ENCODE data around the gene NCAM2.

- TF ChIP-seq, protein P1, sequence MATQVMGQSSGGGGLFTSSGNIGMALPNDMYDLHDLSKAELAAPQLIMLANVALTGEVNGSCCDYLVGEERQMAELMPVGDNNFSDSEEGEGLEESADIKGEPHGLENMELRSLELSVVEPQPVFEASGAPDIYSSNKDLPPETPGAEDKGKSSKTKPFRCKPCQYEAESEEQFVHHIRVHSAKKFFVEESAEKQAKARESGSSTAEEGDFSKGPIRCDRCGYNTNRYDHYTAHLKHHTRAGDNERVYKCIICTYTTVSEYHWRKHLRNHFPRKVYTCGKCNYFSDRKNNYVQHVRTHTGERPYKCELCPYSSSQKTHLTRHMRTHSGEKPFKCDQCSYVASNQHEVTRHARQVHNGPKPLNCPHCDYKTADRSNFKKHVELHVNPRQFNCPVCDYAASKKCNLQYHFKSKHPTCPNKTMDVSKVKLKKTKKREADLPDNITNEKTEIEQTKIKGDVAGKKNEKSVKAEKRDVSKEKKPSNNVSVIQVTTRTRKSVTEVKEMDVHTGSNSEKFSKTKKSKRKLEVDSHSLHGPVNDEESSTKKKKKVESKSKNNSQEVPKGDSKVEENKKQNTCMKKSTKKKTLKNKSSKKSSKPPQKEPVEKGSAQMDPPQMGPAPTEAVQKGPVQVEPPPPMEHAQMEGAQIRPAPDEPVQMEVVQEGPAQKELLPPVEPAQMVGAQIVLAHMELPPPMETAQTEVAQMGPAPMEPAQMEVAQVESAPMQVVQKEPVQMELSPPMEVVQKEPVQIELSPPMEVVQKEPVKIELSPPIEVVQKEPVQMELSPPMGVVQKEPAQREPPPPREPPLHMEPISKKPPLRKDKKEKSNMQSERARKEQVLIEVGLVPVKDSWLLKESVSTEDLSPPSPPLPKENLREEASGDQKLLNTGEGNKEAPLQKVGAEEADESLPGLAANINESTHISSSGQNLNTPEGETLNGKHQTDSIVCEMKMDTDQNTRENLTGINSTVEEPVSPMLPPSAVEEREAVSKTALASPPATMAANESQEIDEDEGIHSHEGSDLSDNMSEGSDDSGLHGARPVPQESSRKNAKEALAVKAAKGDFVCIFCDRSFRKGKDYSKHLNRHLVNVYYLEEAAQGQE (IDR thresholded peaks at IDR 0.05; ENCODE audit: low read depth): no peak
- TF ChIP-seq CTCF (IDR thresholded peaks at IDR 0.05 in 2 of 3, conservative IDR thresholded peaks at IDR 0.05 in 1 of 3; ENCODE audit: borderline replicate concordance in 1 of 3, insufficient read depth in 1 of 3, low read depth in 2 of 3, low read length in 2 of 3) (no peak), SP1 (IDR thresholded peaks at IDR 0.05; ENCODE audit: low read depth) (no peak), EZH2 (IDR thresholded peaks at IDR 0.05) (no peak), ZNF274 (IDR thresholded peaks at IDR 0.05; ENCODE audit: low read depth, low read length) (no peak), CEBPB (IDR thresholded peaks at IDR 0.05; ENCODE audit: low read depth) (no peak), RAD21 (IDR thresholded peaks at IDR 0.05; ENCODE audit: low read depth) (no peak), ELF1 (IDR thresholded peaks at IDR 0.05; ENCODE audit: borderline replicate concordance, low read depth) (no peak), POLR2A (IDR thresholded peaks at IDR 0.05; ENCODE audit: borderline replicate concordance, extremely low read depth, insufficient read depth, insufficient read length) (no peak), ZFX (IDR thresholded peaks at IDR 0.05) (no peak), JUND (IDR thresholded peaks at IDR 0.05) (no peak)
- TF ChIP-seq, protein P2, sequence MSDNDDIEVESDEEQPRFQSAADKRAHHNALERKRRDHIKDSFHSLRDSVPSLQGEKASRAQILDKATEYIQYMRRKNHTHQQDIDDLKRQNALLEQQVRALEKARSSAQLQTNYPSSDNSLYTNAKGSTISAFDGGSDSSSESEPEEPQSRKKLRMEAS (IDR thresholded peaks at IDR 0.05): no peak
Observed at GRCh38 chr21:21184771-21185528, 186.7 kb downstream of the NCAM2 start.

Measured in HCT116 (cell line).